HG03558 (cell line): ENCODE data around the gene FXYD6.
"Not testable (repeated sequence)": the region's sequence is repeated elsewhere in the genome, so short reads cannot be mapped to it uniquely, and the experiment has no call there.

Experiments used
- ATAC-seq: cut with Tn5 transposase; IDR thresholded peaks from one replicate; pipeline ENCODE4 v1.9.1; 2021; ENCODE audit warnings: moderate number of reproducible peaks; ENCODE audit not compliant: unreplicated experiment; ENCODE audit errors: extremely low read depth

FXYD6 gene, protein sequence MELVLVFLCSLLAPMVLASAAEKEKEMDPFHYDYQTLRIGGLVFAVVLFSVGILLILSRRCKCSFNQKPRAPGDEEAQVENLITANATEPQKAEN

GRCh38 chr11:117876341-117877119 lies at the start of gene FXYD6:
Gene FXYD6, minus strand, starts transcription at chr11:117876658. Its CDS starts 33,882 bp downstream, at chr11:117842776.
- no peak for ATAC-seq

DNA sequence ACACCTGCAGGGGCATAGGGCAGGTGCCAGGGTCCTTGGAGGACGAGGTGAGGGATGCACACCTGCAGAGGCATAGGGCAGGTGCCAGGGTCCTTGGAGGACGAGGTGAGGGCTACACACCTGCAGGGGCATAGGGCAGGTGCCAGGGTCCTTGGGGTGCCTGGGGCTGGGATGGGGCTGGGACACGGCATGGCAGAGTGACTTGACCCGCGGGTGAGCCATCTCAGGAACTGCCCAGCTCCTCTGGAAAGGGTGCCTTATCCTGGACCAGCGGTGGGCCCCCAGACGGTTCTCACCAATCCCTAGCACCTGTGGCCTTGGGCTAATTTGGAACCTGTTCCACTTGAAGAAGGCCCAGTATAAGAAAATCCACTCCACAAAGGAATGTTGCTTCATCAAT lies 49.7 kb upstream of the FXYD6 start:
- not testable (repeated sequence) for ATAC-seq

GRCh38 chr11:117925198-117925925 lies 48.9 kb upstream of the FXYD6 start:
- ATAC-seq, result no peak

GRCh38 chr11:117924631-117925170 lies 48.2 kb upstream of the FXYD6 start:
- ATAC-seq, result no peak

GRCh38 chr11:117923773-117924172 lies 47.3 kb upstream of the FXYD6 start:
- no peak for ATAC-seq

GRCh38 chr11:117923275-117923674 lies 46.8 kb upstream of the FXYD6 start:
- ATAC-seq, result no peak

DNA sequence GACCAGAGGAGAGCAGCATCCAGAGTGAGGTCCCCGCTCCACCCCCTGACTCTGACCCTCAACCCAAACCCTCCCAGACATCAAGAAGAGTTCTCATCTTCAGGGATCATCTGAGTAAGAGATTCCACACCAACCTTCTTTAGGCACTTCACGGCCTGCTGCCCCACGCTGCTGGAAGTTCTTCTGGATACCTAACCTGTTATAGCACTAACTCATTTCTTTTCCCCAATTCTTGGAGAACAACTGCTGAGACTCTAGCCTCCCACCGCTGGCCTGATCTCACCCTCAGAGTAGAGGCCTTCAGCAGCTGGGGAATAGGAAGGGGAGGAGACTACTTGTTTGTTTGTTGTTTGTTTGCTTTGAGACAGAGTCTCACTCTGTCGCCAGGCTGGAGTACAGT lies 45.4 kb upstream of the FXYD6 start:
- no peak for ATAC-seq

GRCh38 chr11:117921456-117921855 lies 45.0 kb upstream of the FXYD6 start:
- no peak for ATAC-seq

- ATAC-seq, result no peak
Observed at GRCh38 chr11:117919781-117920221, 43.3 kb upstream of the FXYD6 start.

DNA sequence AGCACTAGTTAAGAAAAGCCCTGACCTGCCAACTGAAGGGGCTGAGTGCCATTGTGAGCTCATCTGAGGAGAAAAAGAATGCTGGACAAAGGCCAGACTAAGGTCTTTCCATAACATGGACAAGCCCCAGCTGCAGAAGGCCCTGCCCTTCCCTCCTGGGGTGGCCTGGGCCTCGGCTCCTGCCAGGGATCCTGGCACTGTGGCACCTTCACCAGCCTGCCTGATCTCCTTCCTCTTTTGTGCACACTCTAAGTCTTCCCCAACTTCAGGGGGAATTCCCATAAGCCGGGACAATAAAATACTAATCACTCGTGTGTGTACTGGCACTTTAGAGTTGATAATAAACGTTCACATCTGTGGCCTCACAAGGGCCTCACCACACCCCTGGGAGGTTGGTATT lies 42.9 kb upstream of the FXYD6 start:
- ATAC-seq, result no peak

DNA sequence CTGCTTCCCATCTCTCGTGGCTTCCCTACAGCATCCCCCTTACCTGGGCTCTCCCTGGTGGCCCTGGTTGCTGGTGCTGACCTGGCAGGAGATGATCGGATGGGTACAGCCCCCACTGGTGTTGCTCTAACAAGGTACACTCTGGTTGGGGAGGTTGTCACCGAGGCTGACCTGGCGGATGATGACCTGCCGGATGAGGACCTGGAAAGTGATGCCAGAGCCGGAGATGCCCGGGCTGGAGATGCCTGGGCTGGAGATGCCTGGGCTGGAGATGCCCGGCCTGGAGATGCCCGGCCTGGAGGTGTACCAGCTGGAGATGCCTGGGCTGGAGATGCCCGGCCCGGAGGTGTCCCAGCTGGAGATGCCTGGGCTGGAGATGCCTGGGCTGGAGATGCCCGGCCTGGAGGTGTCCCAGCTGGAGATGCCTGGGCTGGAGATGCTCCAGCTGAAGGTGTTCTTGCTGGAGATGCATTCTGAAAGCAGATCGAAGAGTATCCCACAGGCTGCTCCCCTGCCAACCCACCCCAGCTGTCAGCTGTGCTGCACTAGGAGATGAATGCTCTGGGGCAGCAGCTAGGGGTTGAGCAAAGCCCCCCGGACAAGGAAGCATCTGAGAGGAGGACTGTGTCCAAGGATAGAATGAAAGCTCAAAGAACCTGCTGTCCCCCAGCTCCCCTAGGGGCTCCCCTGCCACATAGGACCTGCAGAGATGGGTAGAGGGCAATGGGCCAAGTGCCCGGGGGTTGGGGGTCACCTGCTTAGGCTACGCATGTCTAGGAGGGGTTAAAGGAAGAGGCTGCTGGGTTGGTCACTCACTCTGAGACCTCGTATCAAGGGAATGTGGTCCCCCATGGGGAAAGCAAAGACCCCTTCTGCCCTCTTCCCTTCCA lies 42.2 kb upstream of the FXYD6 start:
- ATAC-seq, result no peak

- ATAC-seq, result no peak
Observed at GRCh38 chr11:117917591-117918151, 41.2 kb upstream of the FXYD6 start.

GRCh38 chr11:117916956-117917355 lies 40.5 kb upstream of the FXYD6 start:
- ATAC-seq, result no peak

GRCh38 chr11:117915672-117916235 lies 39.3 kb upstream of the FXYD6 start:
- ATAC-seq, result no peak

- no peak for ATAC-seq
Observed at GRCh38 chr11:117914991-117915618, 38.6 kb upstream of the FXYD6 start.

DNA sequence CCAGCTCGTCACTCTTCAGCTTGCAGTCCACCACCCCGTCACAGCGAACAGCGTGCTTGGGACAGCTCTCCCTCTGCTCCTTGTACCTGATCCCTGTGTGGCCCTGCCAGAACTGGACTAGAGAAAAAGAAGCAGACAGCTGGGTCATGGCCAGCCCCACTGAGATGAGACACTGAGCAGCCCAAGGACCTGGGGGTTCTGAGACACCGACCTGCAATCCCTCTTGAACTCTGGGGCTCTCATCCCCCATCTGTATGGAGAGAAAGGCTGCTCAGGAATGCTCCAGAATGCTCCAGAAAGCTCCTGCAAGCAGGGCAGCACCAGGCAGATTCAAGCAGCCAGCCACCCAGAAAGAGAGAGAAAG lies 37.9 kb upstream of the FXYD6 start:
- no peak for ATAC-seq

DNA sequence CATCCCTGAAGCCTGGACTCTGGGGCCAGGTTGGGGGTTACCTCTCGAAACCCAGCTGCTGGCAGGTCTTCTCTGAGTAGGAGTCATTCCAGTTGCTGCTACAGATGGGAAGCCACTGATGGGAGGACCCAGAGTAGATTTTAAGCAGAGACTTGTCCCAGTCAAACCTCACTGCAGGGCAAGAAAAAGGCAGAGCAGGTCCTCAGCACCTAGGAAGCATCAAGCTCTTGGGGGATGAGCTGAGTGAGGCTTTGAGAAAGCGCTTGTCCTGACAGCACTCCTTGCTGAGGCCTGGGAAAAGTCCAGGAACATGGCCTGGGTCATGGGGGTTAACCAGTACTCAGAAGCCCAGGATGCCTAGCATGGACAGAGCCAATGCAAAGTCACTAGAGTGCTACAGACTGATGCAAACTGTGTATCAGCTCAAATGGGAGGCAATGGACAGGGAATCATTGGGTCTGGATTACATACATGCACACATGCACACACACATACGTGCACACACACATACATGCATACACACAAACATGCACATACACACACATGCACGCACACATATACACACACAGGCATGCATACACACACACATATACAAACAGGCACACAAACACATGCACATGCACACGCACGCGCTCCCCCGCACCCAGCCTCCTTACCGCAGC lies 37.4 kb upstream of the FXYD6 start:
- ATAC-seq, result no peak

- no peak for ATAC-seq
Observed at GRCh38 chr11:117912497-117912896, 36.0 kb upstream of the FXYD6 start.

- no peak for ATAC-seq
Observed at GRCh38 chr11:117911694-117912093, 35.2 kb upstream of the FXYD6 start.
